ENCODE results near the gene SLC38A8. TPM values are rescaled to one million over a fixed set of nuclear protein-coding genes. Genes with fewer than 3 reads are reported as not detected.

Gene SLC38A8
- total RNA-seq (2014; rRNA removed; shearing (Covaris generic)) (not detected in 2 replicates), total RNA-seq (2022) (not detected in 2 replicates), Bru-seq, nascent RNA (percentile 13 among the genes with signal in this experiment), BruChase-seq, experiment 1, labeled RNA remaining after a 6-hour chase (percentile 7 among the genes with signal in this experiment), BruChase-seq, experiment 2, labeled RNA remaining after a 2-hour chase (percentile 9 among the genes with signal in this experiment)
- long read RNA-seq = 0 reads

DNA sequence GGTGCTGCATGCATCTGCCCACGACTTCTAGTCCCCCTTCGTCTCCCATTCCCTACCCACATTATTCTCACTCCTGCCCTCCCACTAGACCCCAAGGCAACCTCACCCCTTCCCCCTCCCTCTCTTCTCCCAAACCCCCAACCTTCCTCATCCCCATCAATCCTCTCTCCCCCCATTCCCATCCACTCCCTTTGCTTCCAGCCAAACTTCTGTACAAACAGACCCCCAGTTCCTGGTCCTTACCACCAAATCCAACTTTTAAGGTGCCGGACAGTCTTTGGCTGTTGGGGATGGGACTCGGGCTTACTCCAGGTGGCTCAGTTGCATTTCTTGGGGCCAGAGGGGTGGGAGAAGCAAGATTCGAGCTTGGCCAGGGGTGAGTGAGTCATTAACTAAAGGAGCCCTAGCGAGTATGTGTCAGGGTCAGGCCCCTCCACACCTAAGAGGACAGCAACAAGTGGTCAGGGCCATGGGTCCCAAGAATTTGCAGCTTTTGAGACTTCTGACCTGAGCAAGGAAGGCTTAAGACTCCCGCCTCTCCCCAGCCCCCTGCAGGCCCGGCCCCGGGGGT lies at the start of gene SLC38A8:
SLC38A8 (minus strand) TSS at position 488 of the 571 bp plus-strand sequence. CDS start 638 bp downstream, outside the sequence.
- intact Hi-C loops (cut with micrococcal nuclease; ENCODE audit: unreplicated experiment) = no loop called here
- BruUV-seq (replicated peaks) = no TSS peak
- H3K4me1 ChIP-seq (ENCODE audit: insufficient read depth, low read length, poor library complexity, severe bottlenecking) = no peaks in the 10 kb centered on the region
- H3K9me2 ChIP-seq (ENCODE audit: insufficient read depth, low read length) = no peaks in the 10 kb centered on the region
- no peaks in the 10 kb centered on the region for H3K9me3 ChIP-seq (ENCODE audit: low read length)
- no peak within 1 kb of the TSS for H3K27ac ChIP-seq (ENCODE audit: low read depth, low read length, poor library complexity, severe bottlenecking)
- no peak within 1 kb of the TSS for H3K4me3 ChIP-seq (ENCODE audit: low read depth, low read length, poor library complexity, severe bottlenecking)
- H3K36me3 ChIP-seq (ENCODE audit: insufficient read depth, low read length) = no peaks in the 10 kb centered on the region
- no peak within 1 kb of the TSS for H2AFZ ChIP-seq (ENCODE audit: low read length)
- ChIA-PET CTCF (ENCODE audit: unreplicated experiment) (no interaction called here), POLR2A (no interaction called here)
- DNase-seq (ENCODE audit: low spot score) = no peak
- H4K20me1 ChIP-seq (ENCODE audit: insufficient read depth, low read length) = no peaks in the 10 kb centered on the region
- no peak within 1 kb of the TSS for H3K4me2 ChIP-seq (ENCODE audit: low read length)
- H3K79me2 ChIP-seq (ENCODE audit: insufficient read depth, low read depth, low read length) = no peaks in the 10 kb centered on the region
- no peak for TF ChIP-seq EZH2phosphoT487 (IDR thresholded peaks at IDR 0.05; ENCODE audit: borderline replicate concordance, low read depth, low read length)
- TF ChIP-seq, protein P1, sequence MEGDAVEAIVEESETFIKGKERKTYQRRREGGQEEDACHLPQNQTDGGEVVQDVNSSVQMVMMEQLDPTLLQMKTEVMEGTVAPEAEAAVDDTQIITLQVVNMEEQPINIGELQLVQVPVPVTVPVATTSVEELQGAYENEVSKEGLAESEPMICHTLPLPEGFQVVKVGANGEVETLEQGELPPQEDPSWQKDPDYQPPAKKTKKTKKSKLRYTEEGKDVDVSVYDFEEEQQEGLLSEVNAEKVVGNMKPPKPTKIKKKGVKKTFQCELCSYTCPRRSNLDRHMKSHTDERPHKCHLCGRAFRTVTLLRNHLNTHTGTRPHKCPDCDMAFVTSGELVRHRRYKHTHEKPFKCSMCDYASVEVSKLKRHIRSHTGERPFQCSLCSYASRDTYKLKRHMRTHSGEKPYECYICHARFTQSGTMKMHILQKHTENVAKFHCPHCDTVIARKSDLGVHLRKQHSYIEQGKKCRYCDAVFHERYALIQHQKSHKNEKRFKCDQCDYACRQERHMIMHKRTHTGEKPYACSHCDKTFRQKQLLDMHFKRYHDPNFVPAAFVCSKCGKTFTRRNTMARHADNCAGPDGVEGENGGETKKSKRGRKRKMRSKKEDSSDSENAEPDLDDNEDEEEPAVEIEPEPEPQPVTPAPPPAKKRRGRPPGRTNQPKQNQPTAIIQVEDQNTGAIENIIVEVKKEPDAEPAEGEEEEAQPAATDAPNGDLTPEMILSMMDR (conservative IDR thresholded peaks at IDR 0.05; ENCODE audit: low read length) = no peak

DNA sequence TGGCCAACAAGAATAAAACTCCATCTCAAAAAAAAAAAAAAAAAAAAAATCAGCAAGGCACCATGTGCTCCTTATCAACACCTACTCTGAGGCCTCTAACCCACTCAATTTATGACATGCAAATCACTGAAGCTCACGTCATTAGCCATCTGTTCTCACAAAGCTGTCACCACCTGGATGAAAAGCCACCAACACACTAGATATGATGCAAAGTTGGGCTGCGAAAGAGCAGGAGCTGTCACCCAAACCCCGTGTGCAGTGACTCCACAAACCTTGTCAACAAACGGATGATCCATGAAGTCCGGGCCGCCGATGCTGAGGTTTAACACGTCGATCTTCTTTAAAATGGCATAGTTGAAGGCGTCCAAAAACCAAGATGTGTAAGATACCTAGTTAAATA lies 48.9 kb upstream of the SLC38A8 start:
- H2AFZ ChIP-seq (ENCODE audit: low read length) = no peak overlapping the region
- no peak overlapping the region for H3K4me3 ChIP-seq (ENCODE audit: low read depth, low read length, poor library complexity, severe bottlenecking)
- no peak overlapping the region for H3K27ac ChIP-seq (ENCODE audit: low read depth, low read length, poor library complexity, severe bottlenecking)
- H3K4me1 ChIP-seq (ENCODE audit: insufficient read depth, low read length, poor library complexity, severe bottlenecking) = peaks cover 47% of the 10 kb centered on the region
- peaks cover 99% of the 10 kb centered on the region for H3K36me3 ChIP-seq (ENCODE audit: insufficient read depth, low read length)
- DNase-seq (ENCODE audit: low spot score) = peak; percentile 32
- BruUV-seq (replicated peaks) = no TSS peak
- no peak overlapping the region for H3K4me2 ChIP-seq (ENCODE audit: low read length)
- no peaks in the 10 kb centered on the region for H3K9me3 ChIP-seq (ENCODE audit: low read length)
- TF ChIP-seq, protein P1 (conservative IDR thresholded peaks at IDR 0.05; ENCODE audit: low read length) = no peak
- TF ChIP-seq EZH2phosphoT487 (IDR thresholded peaks at IDR 0.05; ENCODE audit: borderline replicate concordance, low read depth, low read length) = no peak
- ChIA-PET POLR2A (no interaction called here), CTCF (ENCODE audit: unreplicated experiment) (interaction anchor here (0.6 kb wide), 1 partner anchor 747 kb away, joined by 4 read pairs; no protein-coding TSS in a partner anchor)
- no peaks in the 10 kb centered on the region for H4K20me1 ChIP-seq (ENCODE audit: insufficient read depth, low read length)
- intact Hi-C loops (cut with micrococcal nuclease; ENCODE audit: unreplicated experiment) = no loop called here
- no peaks in the 10 kb centered on the region for H3K9me2 ChIP-seq (ENCODE audit: insufficient read depth, low read length)
- H3K79me2 ChIP-seq (ENCODE audit: insufficient read depth, low read depth, low read length) = no peaks in the 10 kb centered on the region

DNA sequence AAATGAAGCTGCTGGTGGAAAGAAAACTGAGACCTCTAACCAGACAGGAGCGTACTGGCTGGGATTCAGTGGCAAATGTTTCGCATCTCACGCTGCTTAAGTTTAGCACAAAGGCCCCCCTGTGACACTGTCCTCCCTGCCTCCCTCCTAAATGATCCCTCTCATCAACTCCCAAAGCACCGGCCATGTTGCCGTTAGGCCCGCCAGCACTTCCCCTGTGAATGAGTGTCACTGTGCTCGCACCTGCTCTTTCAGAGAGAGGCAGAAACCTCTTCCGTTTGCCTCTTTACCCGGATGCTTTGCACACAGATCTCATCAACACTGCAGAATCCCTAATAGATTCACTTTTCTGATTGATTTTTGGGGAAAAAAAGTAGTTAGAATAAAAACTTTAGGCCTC lies 47.6 kb upstream of the SLC38A8 start:
- ChIA-PET CTCF (ENCODE audit: unreplicated experiment) (no interaction called here), POLR2A (interaction anchor here (0.7 to 1.2 kb wide), 2 partner anchors 25 to 334 kb away, joined by 4 to 5 read pairs; no protein-coding TSS in a partner anchor)
- DNase-seq (ENCODE audit: low spot score) = no peak
- Histone ChIP-seq H3K4me1 (ENCODE audit: insufficient read depth, low read length, poor library complexity, severe bottlenecking) (peaks cover 60% of the 10 kb centered on the region), H3K27ac (ENCODE audit: low read depth, low read length, poor library complexity, severe bottlenecking) (peak overlapping the region; percentile 66), H3K36me3 (ENCODE audit: insufficient read depth, low read length) (peaks cover 94% of the 10 kb centered on the region), H3K9me3 (ENCODE audit: low read length) (no peaks in the 10 kb centered on the region), H3K9me2 (ENCODE audit: insufficient read depth, low read length) (no peaks in the 10 kb centered on the region), H3K79me2 (ENCODE audit: insufficient read depth, low read depth, low read length) (no peaks in the 10 kb centered on the region), H2AFZ (ENCODE audit: low read length) (no peak overlapping the region), H3K4me3 (ENCODE audit: low read depth, low read length, poor library complexity, severe bottlenecking) (no peak overlapping the region), H4K20me1 (ENCODE audit: insufficient read depth, low read length) (no peaks in the 10 kb centered on the region), H3K4me2 (ENCODE audit: low read length) (no peak overlapping the region)
- no peak for TF ChIP-seq EZH2phosphoT487 (IDR thresholded peaks at IDR 0.05; ENCODE audit: borderline replicate concordance, low read depth, low read length)
- TF ChIP-seq, protein P1 (conservative IDR thresholded peaks at IDR 0.05; ENCODE audit: low read length) = no peak
- no TSS peak for BruUV-seq (replicated peaks)
- intact Hi-C loops (cut with micrococcal nuclease; ENCODE audit: unreplicated experiment) = no loop called here

All from OCI-LY7 (cell line).